HEK293 (cell line): ENCODE results near the gene C1orf35.

Source experiments
- CTCF ChIA-PET: fragments of 350-600 bp; formaldehyde crosslinking; extraction: SDS; loops from one replicate; lab custom pipeline; 2021; ENCODE audit warnings: antibody characterized with exemption; lab: Yijun Ruan, JAX
- POLR2A ChIA-PET: fragments of 300-600 bp; formaldehyde crosslinking; extraction: SDS; loops from one replicate; lab custom pipeline; 2020; ENCODE audit warnings: antibody characterized with exemption, inconsistent platforms; lab: Yijun Ruan, JAX
- H3K27ac ChIP-seq: fragments of 200-500 bp; sonication (Bioruptor generic); 2 replicates; pipeline ENCODE4 v1.5.1; 2014; ENCODE audit warnings: low read depth, low read length, control low read depth, inconsistent platforms; ENCODE audit errors: extremely low read depth
- H3K36me3 ChIP-seq, 2 experiments: fragments of 200-500 bp in 1 of 2; sonication (Bioruptor generic) in 1 of 2; 1 replicate in 1 of 2; 2 replicates in 1 of 2; pipeline ENCODE4 v1.5.1; 2014 to 2017; ENCODE audit warnings: inconsistent platforms in 2 of 2, low read length in 2 of 2; ENCODE audit not compliant: control insufficient read depth in 2 of 2, insufficient read depth in 1 of 2
- H3K4me1 ChIP-seq: fragments of 200-500 bp; sonication (Bioruptor generic); 2 replicates; pipeline ENCODE4 v1.5.1; 2014; ENCODE audit warnings: mild to moderate bottlenecking, low read length, inconsistent platforms; ENCODE audit not compliant: control insufficient read depth, insufficient read depth
- H3K4me3 ChIP-seq: 2 replicates; pipeline ENCODE4 v1.5.1; 2011; ENCODE audit warnings: low read depth, mild to moderate bottlenecking, control low read depth, low read length, moderate library complexity
- H3K9me3 ChIP-seq: fragments of 200-500 bp; sonication (Bioruptor generic); 2 replicates; pipeline ENCODE4 v1.5.1; 2014; ENCODE audit warnings: low read depth, low read length, inconsistent platforms; ENCODE audit not compliant: control insufficient read depth, insufficient read depth
- BCL11A ChIP-seq: fragments of 450-650 bp; formaldehyde crosslinking; IDR thresholded peaks from 2 replicates; pipeline ENCODE4 v1.5.1; 2016; ENCODE audit warnings: low read depth, missing biosample characterization, missing genetic modification characterization
- GLI2 ChIP-seq: fragments of 450-650 bp; formaldehyde crosslinking; IDR thresholded peaks from 2 replicates; pipeline ENCODE4; 2017; ENCODE audit warnings: missing biosample characterization, missing genetic modification characterization, low read depth, borderline replicate concordance
- GLI4 ChIP-seq: fragments of 450-650 bp; formaldehyde crosslinking; IDR thresholded peaks from 2 replicates; pipeline ENCODE4 v1.5.1; 2016; ENCODE audit warnings: missing biosample characterization, missing genetic modification characterization
- IKZF3 ChIP-seq: fragments of 450-650 bp; IDR thresholded peaks from 2 replicates; pipeline ENCODE4 v1.5.0; 2018; ENCODE audit warnings: missing biosample characterization, mild to moderate bottlenecking, missing genetic modification characterization, moderate library complexity
- KLF9 ChIP-seq: fragments of 450-650 bp; formaldehyde crosslinking; IDR thresholded peaks from 2 replicates; pipeline ENCODE4 v1.5.1; 2016; ENCODE audit warnings: missing biosample characterization, missing genetic modification characterization, low read depth
- PRDM6 ChIP-seq: fragments of 450-650 bp; formaldehyde crosslinking; IDR thresholded peaks from 2 replicates; pipeline ENCODE4 v1.5.1; 2017; ENCODE audit warnings: missing biosample characterization, missing genetic modification characterization
- TRIM28 ChIP-seq: IDR thresholded peaks from 2 replicates; pipeline ENCODE4 v1.6.1; 2011; ENCODE audit warnings: low read length, control low read depth, borderline replicate concordance
- WT1 ChIP-seq: fragments of 450-650 bp; formaldehyde crosslinking; IDR thresholded peaks from 2 replicates; pipeline ENCODE4 v1.5.1; 2016; ENCODE audit warnings: missing biosample characterization, missing genetic modification characterization
- ZFP3 ChIP-seq: fragments of 450-650 bp; formaldehyde crosslinking; IDR thresholded peaks from 2 replicates; pipeline ENCODE4 v1.5.1; 2016; ENCODE audit warnings: low read depth, missing biosample characterization, missing genetic modification characterization
- ZIC2 ChIP-seq: fragments of 450-650 bp; formaldehyde crosslinking; IDR thresholded peaks from 2 replicates; pipeline ENCODE4 v1.5.1; 2016; ENCODE audit warnings: missing biosample characterization, missing genetic modification characterization
- ZNF114 ChIP-seq: fragments of 450-650 bp; formaldehyde crosslinking; IDR thresholded peaks from 2 replicates; pipeline ENCODE4 v1.5.0; 2017; ENCODE audit warnings: missing biosample characterization, missing genetic modification characterization
- ZNF148 ChIP-seq: fragments of 450-650 bp; formaldehyde crosslinking; IDR thresholded peaks from 2 replicates; pipeline ENCODE4 v1.5.0; 2017; ENCODE audit warnings: missing biosample characterization, missing genetic modification characterization, borderline replicate concordance
- ZNF157 ChIP-seq: fragments of 450-650 bp; formaldehyde crosslinking; IDR thresholded peaks from 2 replicates; pipeline ENCODE4 v1.5.1; 2016; ENCODE audit warnings: missing biosample characterization, missing genetic modification characterization
- ZNF211 ChIP-seq: fragments of 450-650 bp; formaldehyde crosslinking; IDR thresholded peaks from 2 replicates; pipeline ENCODE4 v1.5.1; 2016; ENCODE audit warnings: low read depth, missing biosample characterization, missing genetic modification characterization
- ZNF223 ChIP-seq: fragments of 450-650 bp; formaldehyde crosslinking; IDR thresholded peaks from 2 replicates; pipeline ENCODE4 v1.5.1; 2016; ENCODE audit warnings: missing biosample characterization, missing genetic modification characterization
- ZNF239 ChIP-seq: fragments of 450-650 bp; formaldehyde crosslinking; IDR thresholded peaks from 2 replicates; pipeline ENCODE4 v1.5.1; 2016; ENCODE audit warnings: missing biosample characterization, missing genetic modification characterization
- ZNF362 ChIP-seq: fragments of 450-650 bp; formaldehyde crosslinking; IDR thresholded peaks from 2 replicates; pipeline ENCODE4 v1.5.1; 2016; ENCODE audit warnings: missing biosample characterization, missing genetic modification characterization
- ZNF426 ChIP-seq: fragments of 450-650 bp; formaldehyde crosslinking; IDR thresholded peaks from 2 replicates; pipeline ENCODE4 v1.5.1; 2017; ENCODE audit warnings: missing biosample characterization, missing genetic modification characterization, mild to moderate bottlenecking, inconsistent platforms, moderate library complexity
- ZNF48 ChIP-seq: fragments of 450-650 bp; formaldehyde crosslinking; IDR thresholded peaks from 2 replicates; pipeline ENCODE4 v1.5.1; 2016; ENCODE audit warnings: missing biosample characterization, missing genetic modification characterization
- ZNF518A ChIP-seq: fragments of 450-650 bp; formaldehyde crosslinking; conservative IDR thresholded peaks from 2 replicates; pipeline ENCODE4 v1.5.1; 2016; ENCODE audit warnings: low read depth, missing biosample characterization, missing genetic modification characterization
- ZNF585B ChIP-seq: fragments of 450-650 bp; formaldehyde crosslinking; IDR thresholded peaks from 2 replicates; pipeline ENCODE4 v1.5.1; 2016; ENCODE audit warnings: missing biosample characterization, missing genetic modification characterization
- ZNF596 ChIP-seq: fragments of 450-650 bp; IDR thresholded peaks from 2 replicates; pipeline ENCODE4 v1.5.0; 2018; ENCODE audit warnings: missing biosample characterization, mild to moderate bottlenecking, missing genetic modification characterization, moderate library complexity
- ZNF610 ChIP-seq: fragments of 450-650 bp; formaldehyde crosslinking; IDR thresholded peaks from 2 replicates; pipeline ENCODE4 v1.5.1; 2016; ENCODE audit warnings: missing biosample characterization, missing genetic modification characterization, borderline replicate concordance
- ZNF707 ChIP-seq: fragments of 450-650 bp; formaldehyde crosslinking; IDR thresholded peaks from 2 replicates; pipeline ENCODE4 v1.5.1; 2016; ENCODE audit warnings: missing biosample characterization, missing genetic modification characterization
- ZNF768 ChIP-seq: fragments of 450-650 bp; formaldehyde crosslinking; IDR thresholded peaks from 2 replicates; pipeline ENCODE4 v1.5.1; 2018; ENCODE audit warnings: missing biosample characterization, mild to moderate bottlenecking, missing genetic modification characterization
- ZNF777 ChIP-seq: fragments of 450-650 bp; formaldehyde crosslinking; IDR thresholded peaks from 2 replicates; pipeline ENCODE4 v1.5.1; 2017; ENCODE audit warnings: missing biosample characterization, missing genetic modification characterization, borderline replicate concordance

Gene C1orf35

GRCh38 chr1:228150461-228151179 is 47.5 kb upstream of the C1orf35 start (continued):
- no peak for TF ChIP-seq ZFP3 (tag by site-specific recombination)
- TF ChIP-seq ZNF426, result no peak
- TF ChIP-seq ZNF610 (tag by site-specific recombination), result no peak
- no peak for TF ChIP-seq ZNF148 (tag by site-specific recombination)
- TF ChIP-seq ZIC2 (tag by site-specific recombination), result peak; percentile 55
- no peak for TF ChIP-seq ZNF48 (tag by site-specific recombination)
- no peak for TF ChIP-seq ZNF768
- no peak for TF ChIP-seq ZNF157 (tag by site-specific recombination)
- TF ChIP-seq BCL11A (tag by site-specific recombination), result no peak
- TF ChIP-seq IKZF3 (tag by site-specific recombination), result no peak
- no peak for TF ChIP-seq TRIM28
- TF ChIP-seq ZNF777 (tag by site-specific recombination), result no peak
- TF ChIP-seq ZNF223, result no peak
- no peak for TF ChIP-seq ZNF585B (tag by site-specific recombination)
- TF ChIP-seq GLI2 (tag by site-specific recombination), result no peak
- TF ChIP-seq ZNF518A (tag by site-specific recombination), result no peak
- TF ChIP-seq ZNF239, result no peak
- no peak for TF ChIP-seq ZNF596 (tag by site-specific recombination)
- no peak for TF ChIP-seq GLI4 (tag by site-specific recombination)
- TF ChIP-seq WT1 (tag by site-specific recombination), result peak; percentile 43; the same call in 1 of the 2 replicates

GRCh38 chr1:228150120-228150460 is 47.0 kb upstream of the C1orf35 start:
- Histone ChIP-seq H3K4me1 (no peaks in the 10 kb centered on the region), H3K9me3 (no peaks in the 10 kb centered on the region), H3K27ac (no peak overlapping the region), H3K36me3 (peaks cover 0 to 39% of the 10 kb centered on the region in 2 experiments; a peak in 1 of 3 replicates), H3K4me3 (no peak overlapping the region)
- CTCF ChIA-PET, result interaction anchor here (0.6 kb wide), 2 partner anchors 24 to 84 kb away, joined by 3 to 4 read pairs; no protein-coding TSS in a partner anchor
- POLR2A ChIA-PET, result interaction anchor here (0.6 to 9.6 kb wide), 3 partner anchors 10 to 1192 kb away, joined by 3 to 82 read pairs (median 8); partner anchors contain the start of genes GUK1 and IBA57
- TF ChIP-seq ZIC2 (tag by site-specific recombination) (peak; percentile 74), ZNF114 (tag by site-specific recombination) (no peak), ZNF707 (tag by site-specific recombination) (no peak), ZFP3 (tag by site-specific recombination) (no peak), KLF9 (tag by site-specific recombination) (no peak), ZNF211 (no peak), ZNF362 (tag by site-specific recombination) (no peak), PRDM6 (no peak)
